ENCODE measurements around the gene TMEM131L.
"Not testable (repeated sequence)": the region's sequence is repeated elsewhere in the genome, so short reads cannot be mapped to it uniquely, and the experiment has no call there.

Gene TMEM131L

DNA sequence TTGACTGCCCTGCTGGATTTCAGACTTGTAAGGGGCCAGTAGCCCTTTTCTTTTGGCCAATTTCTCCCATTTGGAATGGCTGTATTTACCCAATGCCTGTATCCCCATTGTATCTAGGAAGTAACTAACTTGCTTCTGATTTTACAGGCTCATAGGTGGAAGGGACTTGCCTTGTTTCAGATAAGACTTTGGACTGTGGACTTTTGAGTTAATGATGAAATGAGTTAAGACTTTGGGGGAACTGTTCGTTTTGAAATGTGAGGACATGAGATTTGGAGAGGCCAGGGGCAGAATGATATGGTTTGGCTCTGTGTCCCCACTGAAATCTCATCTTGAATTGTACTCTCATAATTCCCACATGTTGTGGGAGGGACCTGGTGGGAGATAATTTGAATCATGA, 200.3 kb downstream of the TMEM131L start:
- not testable (repeated sequence) for H2BK120ac ChIP-seq (ENCODE audit: insufficient read depth, low read length, poor library complexity); H3K14ac ChIP-seq (ENCODE audit: low read length); H3K27ac ChIP-seq (ENCODE audit: low read depth, low read length); H2AK5ac ChIP-seq (ENCODE audit: low read length); H3K4me1 ChIP-seq (ENCODE audit: control insufficient read depth in 1 of 2, insufficient read depth in 2 of 2, low read length in 2 of 2); H3K9me3 ChIP-seq (ENCODE audit: insufficient read depth, low read depth, low read length); H3K27me3 ChIP-seq (ENCODE audit: insufficient read depth, low read length); H3K36me3 ChIP-seq (ENCODE audit: control insufficient read depth in 1 of 2, insufficient read depth in 2 of 2, low read length in 2 of 2); H3K9ac ChIP-seq (ENCODE audit: low read length); H3K4me3 ChIP-seq (ENCODE audit: low read depth, low read length); H3K4ac ChIP-seq (ENCODE audit: low read depth, low read length); H3K79me1 ChIP-seq (ENCODE audit: low read length); H4K8ac ChIP-seq (ENCODE audit: low read depth, low read length); H3K23ac ChIP-seq (ENCODE audit: low read length); H2BK12ac ChIP-seq (ENCODE audit: low read length); H4K91ac ChIP-seq (ENCODE audit: low read depth, low read length); H4K12ac ChIP-seq (ENCODE audit: low read depth, low read length); H3K79me2 ChIP-seq (ENCODE audit: control insufficient read depth, insufficient read depth, low read length, poor library complexity); DNase-seq; H3K18ac ChIP-seq (ENCODE audit: low read length); H2AFZ ChIP-seq (ENCODE audit: insufficient read depth, low read length, poor library complexity); H3K4me2 ChIP-seq (ENCODE audit: low read length); H2BK5ac ChIP-seq (ENCODE audit: low read depth, low read length, poor library complexity)
- WGBS (ENCODE audit: extremely low coverage, insufficient coverage, insufficient read length) = no CpG with 5 or more reads among the region's 1 CpG

DNA sequence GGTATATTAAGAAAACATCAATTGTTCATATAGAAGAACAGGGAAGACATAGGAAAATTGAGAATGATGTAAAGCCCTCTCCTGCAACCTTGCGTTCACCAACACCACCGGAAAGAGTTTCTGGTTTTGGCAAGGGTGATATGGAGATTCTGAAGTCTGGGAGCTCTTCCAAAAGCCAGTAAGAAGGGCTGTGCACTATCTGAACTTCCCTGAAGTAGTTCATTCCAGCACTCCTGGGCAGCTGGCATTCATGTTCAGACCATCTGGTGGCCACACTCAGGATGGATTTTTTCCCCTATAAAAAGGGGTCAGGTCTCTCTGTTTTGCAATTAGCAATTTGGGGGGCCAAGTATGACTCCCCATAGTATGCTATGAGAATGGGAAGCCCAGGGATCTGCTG, 202.5 kb downstream of the TMEM131L start:
- no peaks in the 10 kb centered on the region for H3K79me1 ChIP-seq (ENCODE audit: low read length)
- no peak overlapping the region for H4K12ac ChIP-seq (ENCODE audit: low read depth, low read length)
- H3K4me1 ChIP-seq (ENCODE audit: control insufficient read depth in 1 of 2, insufficient read depth in 2 of 2, low read length in 2 of 2) = no peaks in the 10 kb centered on the region
- no peak overlapping the region for H2BK120ac ChIP-seq (ENCODE audit: insufficient read depth, low read length, poor library complexity)
- no peak overlapping the region for H3K23ac ChIP-seq (ENCODE audit: low read length)
- H2AK5ac ChIP-seq (ENCODE audit: low read length) = no peak overlapping the region
- H3K27me3 ChIP-seq (ENCODE audit: insufficient read depth, low read length) = no peaks in the 10 kb centered on the region
- no peak overlapping the region for H3K4me2 ChIP-seq (ENCODE audit: low read length)
- no peak overlapping the region for H4K91ac ChIP-seq (ENCODE audit: low read depth, low read length)
- H4K8ac ChIP-seq (ENCODE audit: low read depth, low read length) = no peak overlapping the region
- no peak overlapping the region for H3K27ac ChIP-seq (ENCODE audit: low read depth, low read length)
- H3K9me3 ChIP-seq (ENCODE audit: insufficient read depth, low read depth, low read length) = peaks cover 2% of the 10 kb centered on the region
- no peak overlapping the region for H2BK12ac ChIP-seq (ENCODE audit: low read length)
- H2BK5ac ChIP-seq (ENCODE audit: low read depth, low read length, poor library complexity) = no peak overlapping the region
- no peak overlapping the region for H2AFZ ChIP-seq (ENCODE audit: insufficient read depth, low read length, poor library complexity)
- no peaks in the 10 kb centered on the region for H3K36me3 ChIP-seq (ENCODE audit: control insufficient read depth in 1 of 2, insufficient read depth in 2 of 2, low read length in 2 of 2)
- H3K18ac ChIP-seq (ENCODE audit: low read length) = no peak overlapping the region
- no CpG with 5 or more reads among the region's 2 CpGs for WGBS (ENCODE audit: extremely low coverage, insufficient coverage, insufficient read length)
- no peaks in the 10 kb centered on the region for H3K79me2 ChIP-seq (ENCODE audit: control insufficient read depth, insufficient read depth, low read length, poor library complexity)
- H3K14ac ChIP-seq (ENCODE audit: low read length) = no peak overlapping the region
- no peak for DNase-seq
- H3K9ac ChIP-seq (ENCODE audit: low read length) = no peak overlapping the region
- H3K4me3 ChIP-seq (ENCODE audit: low read depth, low read length) = no peak overlapping the region
- H3K4ac ChIP-seq (ENCODE audit: low read depth, low read length) = no peak overlapping the region

DNA sequence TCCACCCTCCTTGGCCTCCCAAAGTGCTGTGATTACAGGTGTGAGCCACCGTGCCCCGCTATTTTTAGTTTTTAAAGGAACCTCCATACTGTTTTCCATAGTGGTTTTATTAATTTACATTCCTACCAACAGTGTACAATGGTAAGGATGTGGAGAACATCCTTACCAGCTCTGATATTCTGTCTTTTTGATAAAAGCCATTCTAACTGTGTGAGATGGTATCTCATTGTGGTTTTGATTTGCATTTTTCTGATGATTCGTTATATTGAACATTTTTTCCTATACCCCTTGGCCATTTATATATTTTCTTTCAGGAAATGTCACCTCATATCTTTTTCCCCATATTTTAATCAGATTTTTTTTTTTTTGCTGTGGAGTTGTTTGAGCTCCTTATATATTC, 203.7 kb downstream of the TMEM131L start:
- H3K4me2 ChIP-seq (ENCODE audit: low read length) = no peak overlapping the region
- no peak overlapping the region for H3K14ac ChIP-seq (ENCODE audit: low read length)
- H2BK120ac ChIP-seq (ENCODE audit: insufficient read depth, low read length, poor library complexity) = no peak overlapping the region
- H4K12ac ChIP-seq (ENCODE audit: low read depth, low read length) = no peak overlapping the region
- no peaks in the 10 kb centered on the region for H3K27me3 ChIP-seq (ENCODE audit: insufficient read depth, low read length)
- DNase-seq = no peak
- H2BK12ac ChIP-seq (ENCODE audit: low read length) = no peak overlapping the region
- no peak overlapping the region for H2AFZ ChIP-seq (ENCODE audit: insufficient read depth, low read length, poor library complexity)
- peaks cover 2% of the 10 kb centered on the region for H3K9me3 ChIP-seq (ENCODE audit: insufficient read depth, low read depth, low read length)
- no peak overlapping the region for H3K23ac ChIP-seq (ENCODE audit: low read length)
- H3K79me1 ChIP-seq (ENCODE audit: low read length) = no peaks in the 10 kb centered on the region
- H3K79me2 ChIP-seq (ENCODE audit: control insufficient read depth, insufficient read depth, low read length, poor library complexity) = no peaks in the 10 kb centered on the region
- no peaks in the 10 kb centered on the region for H3K4me1 ChIP-seq (ENCODE audit: control insufficient read depth in 1 of 2, insufficient read depth in 2 of 2, low read length in 2 of 2)
- H4K8ac ChIP-seq (ENCODE audit: low read depth, low read length) = no peak overlapping the region
- H3K18ac ChIP-seq (ENCODE audit: low read length) = no peak overlapping the region
- H3K36me3 ChIP-seq (ENCODE audit: control insufficient read depth in 1 of 2, insufficient read depth in 2 of 2, low read length in 2 of 2) = no peaks in the 10 kb centered on the region
- H3K4me3 ChIP-seq (ENCODE audit: low read depth, low read length) = no peak overlapping the region
- no peak overlapping the region for H4K91ac ChIP-seq (ENCODE audit: low read depth, low read length)
- no peak overlapping the region for H2BK5ac ChIP-seq (ENCODE audit: low read depth, low read length, poor library complexity)
- H3K27ac ChIP-seq (ENCODE audit: low read depth, low read length) = no peak overlapping the region
- no peak overlapping the region for H2AK5ac ChIP-seq (ENCODE audit: low read length)
- no CpG with 5 or more reads among the region's 3 CpGs for WGBS (ENCODE audit: extremely low coverage, insufficient coverage, insufficient read length)
- H3K9ac ChIP-seq (ENCODE audit: low read length) = no peak overlapping the region
- H3K4ac ChIP-seq (ENCODE audit: low read depth, low read length) = no peak overlapping the region

DNA sequence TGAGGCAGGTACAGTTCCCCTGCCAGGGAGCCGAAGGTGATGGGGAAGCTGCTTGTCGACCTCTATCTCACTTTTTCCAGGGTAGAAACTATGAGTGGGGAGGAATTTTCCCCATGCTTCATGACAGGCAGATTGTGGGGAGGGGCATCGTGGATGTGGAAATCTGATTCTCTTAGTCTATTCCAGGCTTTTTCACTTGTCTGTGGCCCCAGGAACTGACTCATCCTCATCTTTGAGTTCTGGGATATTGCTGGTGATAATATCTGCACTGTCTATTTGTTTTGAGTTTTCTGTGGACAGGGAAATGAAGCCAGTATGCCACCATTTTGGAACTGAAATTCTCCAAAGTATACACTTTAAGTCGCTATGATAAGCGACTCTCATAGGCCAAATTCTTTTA, 210.3 kb downstream of the TMEM131L start:
- no CpG with 5 or more reads among the region's 5 CpGs for WGBS (ENCODE audit: extremely low coverage, insufficient coverage, insufficient read length)
- H3K27me3 ChIP-seq (ENCODE audit: insufficient read depth, low read length) = no peaks in the 10 kb centered on the region
- no peak overlapping the region for H3K4me3 ChIP-seq (ENCODE audit: low read depth, low read length)

More for the DNA sequence above, 210.3 kb downstream of the TMEM131L start:
- no peak overlapping the region for H3K9ac ChIP-seq (ENCODE audit: low read length)
- H4K8ac ChIP-seq (ENCODE audit: low read depth, low read length) = no peak overlapping the region
- no peaks in the 10 kb centered on the region for H3K79me2 ChIP-seq (ENCODE audit: control insufficient read depth, insufficient read depth, low read length, poor library complexity)
- no peaks in the 10 kb centered on the region for H3K4me1 ChIP-seq (ENCODE audit: control insufficient read depth in 1 of 2, insufficient read depth in 2 of 2, low read length in 2 of 2)
- no peak overlapping the region for H4K12ac ChIP-seq (ENCODE audit: low read depth, low read length)
- H3K23ac ChIP-seq (ENCODE audit: low read length) = no peak overlapping the region
- H3K9me3 ChIP-seq (ENCODE audit: insufficient read depth, low read depth, low read length) = no peaks in the 10 kb centered on the region
- H3K14ac ChIP-seq (ENCODE audit: low read length) = no peak overlapping the region
- H2AK5ac ChIP-seq (ENCODE audit: low read length) = no peak overlapping the region
- H3K4me2 ChIP-seq (ENCODE audit: low read length) = no peak overlapping the region
- DNase-seq = no peak
- H3K4ac ChIP-seq (ENCODE audit: low read depth, low read length) = no peak overlapping the region
- no peak overlapping the region for H4K91ac ChIP-seq (ENCODE audit: low read depth, low read length)
- no peak overlapping the region for H2BK5ac ChIP-seq (ENCODE audit: low read depth, low read length, poor library complexity)
- H3K36me3 ChIP-seq (ENCODE audit: control insufficient read depth in 1 of 2, insufficient read depth in 2 of 2, low read length in 2 of 2) = no peaks in the 10 kb centered on the region
- H3K18ac ChIP-seq (ENCODE audit: low read length) = no peak overlapping the region
- H2AFZ ChIP-seq (ENCODE audit: insufficient read depth, low read length, poor library complexity) = no peak overlapping the region
- no peak overlapping the region for H2BK12ac ChIP-seq (ENCODE audit: low read length)
- H3K79me1 ChIP-seq (ENCODE audit: low read length) = no peaks in the 10 kb centered on the region
- H2BK120ac ChIP-seq (ENCODE audit: insufficient read depth, low read length, poor library complexity) = no peak overlapping the region
- no peak overlapping the region for H3K27ac ChIP-seq (ENCODE audit: low read depth, low read length)
